ENCODE data around the gene SLC39A1. TPM values are rescaled to one million over a fixed set of nuclear protein-coding genes. Genes with fewer than 3 reads are reported as not detected.
A peak's percentile ranks its signal among the peaks of the same experiment; 100 is the strongest.

SLC39A1 gene
- total RNA-seq, 4 donors from 2014 or later: 60.0 to 79.5 (median 69.6) TPM

- Histone ChIP-seq H3K4me3 (peak overlapping the region; percentile 75), H3K27me3 (no peaks in the 10 kb centered on the region), H3K27ac (no peak overlapping the region), H3K9me3 (no peaks in the 10 kb centered on the region), H3K36me3 (peaks cover 38% of the 10 kb centered on the region), H3K4me1 (peaks cover 21% of the 10 kb centered on the region)
- DNase-seq (ENCODE audit: low spot score in 2 of 2): no peak
- WGBS: 64% methylated on average over 9 of the region's 9 CpGs
- TF ChIP-seq POLR2A (IDR thresholded peaks at IDR 0.05) (no peak), POLR2AphosphoS5 (IDR thresholded peaks at IDR 0.05) (no peak), CTCF (IDR thresholded peaks at IDR 0.05) (no peak), EP300 (IDR thresholded peaks at IDR 0.05) (no peak)
Measured at GRCh38 chr1:153978274-153978909, 15.1 kb upstream of the SLC39A1 start.

DNA sequence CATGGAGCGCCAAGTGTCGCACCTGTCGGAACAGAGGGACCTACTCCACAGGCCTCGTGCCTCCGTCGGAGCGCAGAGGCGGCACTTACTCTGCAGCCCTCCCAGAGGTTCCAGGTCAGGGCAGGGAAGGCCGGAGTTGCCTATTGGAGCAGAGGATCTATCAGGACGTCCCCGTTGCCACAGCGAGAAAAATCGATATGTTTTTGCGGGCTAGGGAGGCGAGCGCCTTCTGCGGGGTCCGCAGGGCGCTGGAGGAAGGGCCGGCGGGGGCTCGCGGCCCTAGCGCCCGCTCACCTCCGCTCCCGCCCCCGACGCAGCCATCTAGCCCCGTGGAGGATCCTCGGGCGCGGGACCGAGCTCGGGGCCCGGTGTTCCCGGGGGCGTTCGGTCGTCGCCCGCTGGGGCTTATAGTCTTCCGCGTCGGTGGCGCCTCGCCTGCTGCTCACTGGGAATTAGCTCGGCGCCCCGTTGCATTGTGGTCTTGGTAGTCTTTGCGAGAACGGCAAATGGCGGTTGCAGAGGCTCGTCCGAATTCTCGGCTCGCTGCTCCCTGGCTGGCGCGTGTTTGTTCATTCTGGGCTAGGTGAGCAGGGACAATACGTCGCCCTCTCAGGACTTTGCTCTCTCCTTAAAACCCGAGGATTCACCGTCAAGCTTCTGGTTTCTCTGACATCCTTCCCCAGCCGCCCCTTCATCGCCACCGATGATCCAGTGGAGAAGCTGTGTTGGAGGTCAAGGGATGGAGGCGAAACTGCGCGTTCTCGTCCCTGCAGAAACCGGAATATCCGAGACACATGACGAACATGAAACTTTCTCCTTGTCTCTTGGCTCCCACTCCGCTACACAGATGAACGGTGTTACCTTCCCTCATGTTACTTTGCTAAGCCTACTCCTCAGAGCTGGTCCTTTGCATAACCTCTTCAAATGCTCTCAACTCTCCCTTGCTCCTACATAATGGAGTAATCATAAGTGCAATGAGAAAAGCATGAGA lies 14.2 kb upstream of the SLC39A1 start, which contains the start of gene JTB:
JTB (minus strand) TSS at position 425 of the 991 bp plus-strand sequence; CDS start at position 3, 422 bp downstream.
- 0% methylated on average over 14 of the region's 75 CpGs for WGBS
- DNase-seq (ENCODE audit: low spot score in 2 of 2): peak; percentile 92 to 97
- Histone ChIP-seq H3K36me3 (peaks cover 45% of the 10 kb centered on the region), H3K4me1 (peaks cover 21% of the 10 kb centered on the region), H3K27me3 (no peaks in the 10 kb centered on the region), H3K4me3 (peak within 1 kb of the TSS; percentile 75), H3K9me3 (no peaks in the 10 kb centered on the region), H3K27ac (peak within 1 kb of the TSS; percentile 93)
- peak in 2 of 3 donors; percentile 30 to 69 for TF ChIP-seq POLR2AphosphoS5 (IDR thresholded peaks at IDR 0.05)
- TF ChIP-seq EP300 (IDR thresholded peaks at IDR 0.05): no peak
- peak in 1 of 2 donors; percentile 91 for TF ChIP-seq POLR2A (IDR thresholded peaks at IDR 0.05)

DNA sequence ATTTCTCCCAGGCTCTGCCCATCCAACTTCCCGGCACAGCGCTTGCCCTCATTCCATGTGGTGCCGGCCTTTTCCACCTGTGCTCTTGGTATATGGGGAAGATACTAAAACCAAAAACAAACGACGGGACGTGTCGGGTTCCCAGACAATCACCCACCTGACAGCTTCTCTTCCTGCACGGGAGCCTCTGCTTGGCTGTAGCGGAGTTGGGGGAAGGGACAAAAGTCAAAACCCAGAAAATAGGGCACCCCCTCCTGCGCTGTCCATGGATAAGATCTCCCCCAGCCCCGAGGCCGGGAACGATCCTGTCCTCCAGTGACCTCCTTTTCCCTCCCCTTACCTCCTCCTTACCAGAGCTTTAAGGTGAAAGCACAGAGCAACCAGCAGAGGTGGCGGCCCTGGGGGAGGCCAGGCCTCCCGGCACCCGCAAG lies 13.5 kb upstream of the SLC39A1 start:
- H3K36me3 ChIP-seq: peaks cover 38% of the 10 kb centered on the region

DNA sequence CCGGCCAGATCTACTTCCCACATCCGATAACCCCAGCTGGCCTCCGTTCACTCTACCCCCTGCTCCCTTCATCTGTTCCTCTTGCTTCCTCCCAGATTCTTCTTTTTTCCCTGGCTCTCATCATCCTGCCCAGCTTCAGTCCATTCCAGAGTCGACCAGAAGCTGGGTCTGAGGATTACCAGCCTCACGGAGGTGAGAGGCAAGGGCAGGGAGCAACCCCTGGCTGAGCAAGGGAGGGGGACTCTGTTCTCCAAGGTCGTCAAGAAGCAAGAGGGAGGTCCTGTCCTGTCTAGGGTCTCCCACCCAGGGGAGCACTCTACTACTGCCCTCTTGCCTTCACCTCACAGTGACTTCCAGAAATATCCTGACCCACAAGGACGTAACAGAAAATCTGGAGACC lies 10.2 kb upstream of the SLC39A1 start:
- peaks cover 22% of the 10 kb centered on the region for H3K4me1 ChIP-seq
- no peaks in the 10 kb centered on the region for H3K27me3 ChIP-seq
- no peak overlapping the region for H3K4me3 ChIP-seq
- WGBS: 72% methylated on average over 7 of the region's 7 CpGs
- no peak overlapping the region for H3K27ac ChIP-seq
- peaks cover 27% of the 10 kb centered on the region for H3K36me3 ChIP-seq
- no peak for DNase-seq (ENCODE audit: low spot score in 2 of 2)
- TF ChIP-seq POLR2A (IDR thresholded peaks at IDR 0.05) (no peak), POLR2AphosphoS5 (IDR thresholded peaks at IDR 0.05) (no peak), CTCF (IDR thresholded peaks at IDR 0.05) (no peak), EP300 (IDR thresholded peaks at IDR 0.05) (no peak)
- H3K9me3 ChIP-seq: no peaks in the 10 kb centered on the region

More for the DNA sequence above, 13.5 kb upstream of the SLC39A1 start:
- Histone ChIP-seq H3K27me3 (no peaks in the 10 kb centered on the region), H3K4me3 (peak overlapping the region; percentile 75), H3K9me3 (no peaks in the 10 kb centered on the region), H3K4me1 (peaks cover 21% of the 10 kb centered on the region), H3K27ac (peak overlapping the region; percentile 93)
- DNase-seq (ENCODE audit: low spot score in 2 of 2): no peak
- WGBS: 0% methylated on average over 14 of the region's 16 CpGs
- no peak for TF ChIP-seq POLR2A (IDR thresholded peaks at IDR 0.05)
- TF ChIP-seq POLR2AphosphoS5 (IDR thresholded peaks at IDR 0.05): no peak
- TF ChIP-seq EP300 (IDR thresholded peaks at IDR 0.05): no peak
- no peak for TF ChIP-seq CTCF (IDR thresholded peaks at IDR 0.05)

- no peaks in the 10 kb centered on the region for H3K27me3 ChIP-seq
- TF ChIP-seq EP300 (IDR thresholded peaks at IDR 0.05): no peak
- no peak for TF ChIP-seq POLR2AphosphoS5 (IDR thresholded peaks at IDR 0.05)
- TF ChIP-seq POLR2A (IDR thresholded peaks at IDR 0.05): no peak
- TF ChIP-seq CTCF (IDR thresholded peaks at IDR 0.05): no peak
- 100% methylated on average over 3 of the region's 3 CpGs for WGBS
- H3K9me3 ChIP-seq: no peaks in the 10 kb centered on the region
- DNase-seq (ENCODE audit: low spot score in 2 of 2): no peak
- H3K36me3 ChIP-seq: peaks cover 27% of the 10 kb centered on the region
- H3K27ac ChIP-seq: no peak overlapping the region
- H3K4me3 ChIP-seq: no peak overlapping the region
- H3K4me1 ChIP-seq: peaks cover 23% of the 10 kb centered on the region
Measured at GRCh38 chr1:153973071-153973470, 9.7 kb upstream of the SLC39A1 start.

Measured in suprapubic skin (tissue), 4 donors.